Right lobe of liver (tissue), 6 donors: ENCODE measurements around the gene SLC9B1. TPM values are rescaled to one million over a fixed set of nuclear protein-coding genes. Genes with fewer than 3 reads are reported as not detected.

Source experiments
- ATAC-seq, 4 donors: fragments of 200-7000 bp; cut with Tn5 transposase; one replicate each; pipeline ENCODE4 v1.9.1; 2020; ENCODE audit warnings: mild to moderate bottlenecking in 4 of 4, moderate library complexity in 4 of 4
- DNase-seq, 3 donors: peaks; one replicate each; pipeline ENCODE4 v3.0.0-alpha.2; 2020
- H3K27ac ChIP-seq, 3 donors: fragments of 200-600 bp; one replicate each; pipeline ENCODE4 v1.8.0; 2022
- H3K27me3 ChIP-seq, 2 donors: fragments of 200-600 bp; one replicate each; pipeline ENCODE4 v1.8.0; 2022
- H3K36me3 ChIP-seq, 4 donors: fragments of 200-600 bp; sonication (generic) in 1 of 4; one replicate each; pipeline versions ENCODE4 v1.5.1 to v1.8.0; 2017 to 2022; ENCODE audit warnings: control low read depth in 1 of 4
- H3K4me1 ChIP-seq, 4 donors: fragments of 200-600 bp; sonication (generic) in 1 of 4; one replicate each; pipeline versions ENCODE4 v1.5.1 to v1.8.0; 2017 to 2022; ENCODE audit warnings: control low read depth in 1 of 4
- H3K4me3 ChIP-seq, 3 donors: fragments of 200-600 bp; one replicate each; pipeline ENCODE4 v1.8.0; 2022
- H3K9me3 ChIP-seq, 4 donors: fragments of 200-600 bp; sonication (generic) in 1 of 4; one replicate each; pipeline versions ENCODE4 v1.5.1 to v1.8.0; 2017 to 2022; ENCODE audit warnings: control low read depth in 1 of 4
- POLR2A ChIP-seq: fragments of 450-650 bp; IDR thresholded peaks from one replicate; pipeline ENCODE4 v1.6.1; 2017; ENCODE audit warnings: antibody characterized with exemption, mild to moderate bottlenecking
- WGBS: methylation state at CpG from one replicate; pipeline ENCODE4 v1.1.6; 2018; ENCODE audit warnings: low coverage, low lambda C conversion rate; ENCODE audit not compliant: insufficient coverage; ENCODE audit errors: missing lambda C conversion rate; 5-methylcytosine and 5-hydroxymethylcytosine counted together
- intact Hi-C, 2 donors: fragments of 100-400 bp; cut with DNase I; formaldehyde crosslinking; loops; one replicate each; pipeline versions ENCODE4 v1.11.2 to v1.14.1; 2022
- total RNA-seq, 6 experiments: library from RNA; depleted of rRNA in 2 of 6; stranded (reverse); fragments of >200 nt in 2 of 6; fragmentation: NEBNext Ultra II Directional in 3 of 6; extraction: Animal tissue kit (Norgen Biotek cat#: 25700) in 3 of 6; gene quantifications; one replicate each; pipeline versions ENCODE4 v1.1.0 to v1.2.4, GENCODE V29; 2016 to 2023
- TF ChIP-seq, protein P1 (sequence below), 4 donors: fragments of 200-600 bp in 3 of 4; fragments of 450-650 bp in 1 of 4; IDR thresholded peaks; one replicate each; pipeline versions ENCODE4 v1.5.1 to v1.8.0; 2016 to 2022; ENCODE audit warnings: antibody characterized with exemption in 4 of 4, mild to moderate bottlenecking in 2 of 4
- donor health status: DM: no; HTN: yes; CAD: no.
- donor health status: DM: no; HTN: no; CAD: no.
- donor health status: DM: no; HTN: no; CAD: no.
- donor health status: DM: no; HTN: yes; CAD: no.
- donor health status: DM: no; HTN: yes; CAD: no.

Gene SLC9B1
- total RNA-seq, 6 experiments from 2014 or later: 0.24 to 0.56 (median 0.51) TPM; not detected in 2

DNA sequence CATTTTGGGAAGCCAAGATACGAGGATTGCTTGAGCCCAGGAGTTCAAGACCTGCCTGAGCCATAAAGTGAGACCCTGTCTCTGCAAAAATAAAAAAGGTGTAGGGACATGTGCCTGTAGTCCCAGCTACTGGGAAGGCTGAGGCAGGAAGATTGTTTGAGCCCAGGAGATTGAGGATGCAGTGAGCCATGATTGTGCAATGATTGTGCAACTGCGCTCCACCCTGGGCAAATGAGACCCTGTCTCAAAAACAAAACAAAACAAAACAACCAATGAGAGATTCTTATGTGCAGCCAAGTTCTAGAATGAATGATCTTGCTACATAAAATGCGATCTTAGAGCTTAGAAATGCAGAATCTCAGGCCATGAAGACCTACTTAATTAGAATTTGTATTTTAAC, 34.5 kb upstream of the SLC9B1 start:
- Histone ChIP-seq H3K4me1 (peaks cover 0 to 13% (median under 1%) of the 10 kb centered on the region in 4 donors), H3K27me3 (no peaks in the 10 kb centered on the region), H3K36me3 (peaks cover 0 to 10% (median 4%) of the 10 kb centered on the region in 4 donors), H3K9me3 (no peaks in the 10 kb centered on the region), H3K27ac (peak overlapping the region in 1 of 3 donors; percentile 1), H3K4me3 (no peak overlapping the region)
- ATAC-seq (peak; percentile 50 to 93 (median 80)), DNase-seq (peak in 2 of 3 donors; percentile 32 to 58)
- TF ChIP-seq, protein P1, sequence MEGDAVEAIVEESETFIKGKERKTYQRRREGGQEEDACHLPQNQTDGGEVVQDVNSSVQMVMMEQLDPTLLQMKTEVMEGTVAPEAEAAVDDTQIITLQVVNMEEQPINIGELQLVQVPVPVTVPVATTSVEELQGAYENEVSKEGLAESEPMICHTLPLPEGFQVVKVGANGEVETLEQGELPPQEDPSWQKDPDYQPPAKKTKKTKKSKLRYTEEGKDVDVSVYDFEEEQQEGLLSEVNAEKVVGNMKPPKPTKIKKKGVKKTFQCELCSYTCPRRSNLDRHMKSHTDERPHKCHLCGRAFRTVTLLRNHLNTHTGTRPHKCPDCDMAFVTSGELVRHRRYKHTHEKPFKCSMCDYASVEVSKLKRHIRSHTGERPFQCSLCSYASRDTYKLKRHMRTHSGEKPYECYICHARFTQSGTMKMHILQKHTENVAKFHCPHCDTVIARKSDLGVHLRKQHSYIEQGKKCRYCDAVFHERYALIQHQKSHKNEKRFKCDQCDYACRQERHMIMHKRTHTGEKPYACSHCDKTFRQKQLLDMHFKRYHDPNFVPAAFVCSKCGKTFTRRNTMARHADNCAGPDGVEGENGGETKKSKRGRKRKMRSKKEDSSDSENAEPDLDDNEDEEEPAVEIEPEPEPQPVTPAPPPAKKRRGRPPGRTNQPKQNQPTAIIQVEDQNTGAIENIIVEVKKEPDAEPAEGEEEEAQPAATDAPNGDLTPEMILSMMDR (IDR thresholded peaks at IDR 0.05): no peak
- no peak for TF ChIP-seq POLR2A
- WGBS: 61% methylated on average over 3 of the region's 3 CpGs
- intact Hi-C loops: no loop called here

DNA sequence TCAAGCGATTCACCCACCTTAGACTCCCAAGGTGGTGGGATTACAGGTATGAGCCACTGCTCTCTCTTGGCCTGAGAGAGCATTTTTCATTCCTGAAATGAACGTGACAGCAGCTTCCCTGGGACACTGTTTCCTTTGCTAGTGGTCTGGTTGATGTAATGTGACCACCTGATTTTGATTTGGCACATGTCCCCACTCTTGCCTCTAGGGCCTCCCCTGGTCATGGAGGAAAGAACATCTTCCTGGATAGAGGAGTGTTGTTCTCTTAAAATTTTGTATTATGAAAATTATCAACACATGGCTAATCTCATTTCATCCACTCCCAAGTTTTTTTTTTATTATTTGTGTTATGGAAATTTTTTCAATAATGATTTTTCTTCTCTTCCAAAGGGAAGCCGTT, 33.3 kb upstream of the SLC9B1 start:
- intact Hi-C loops: no loop called here
- TF ChIP-seq POLR2A: no peak
- TF ChIP-seq, protein P1 (IDR thresholded peaks at IDR 0.05): no peak
- WGBS: 100% methylated on average over 3 of the region's 3 CpGs
- no peaks in the 10 kb centered on the region for H3K9me3 ChIP-seq
- H3K27ac ChIP-seq: no peak overlapping the region
- peaks cover 0 to 19% (median 4%) of the 10 kb centered on the region in 4 donors for H3K36me3 ChIP-seq
- DNase-seq (no peak), ATAC-seq (no peak)
- peaks cover 0 to 8% (median 0%) of the 10 kb centered on the region in 4 donors for H3K4me1 ChIP-seq
- H3K27me3 ChIP-seq: no peaks in the 10 kb centered on the region
- no peak overlapping the region for H3K4me3 ChIP-seq

DNA sequence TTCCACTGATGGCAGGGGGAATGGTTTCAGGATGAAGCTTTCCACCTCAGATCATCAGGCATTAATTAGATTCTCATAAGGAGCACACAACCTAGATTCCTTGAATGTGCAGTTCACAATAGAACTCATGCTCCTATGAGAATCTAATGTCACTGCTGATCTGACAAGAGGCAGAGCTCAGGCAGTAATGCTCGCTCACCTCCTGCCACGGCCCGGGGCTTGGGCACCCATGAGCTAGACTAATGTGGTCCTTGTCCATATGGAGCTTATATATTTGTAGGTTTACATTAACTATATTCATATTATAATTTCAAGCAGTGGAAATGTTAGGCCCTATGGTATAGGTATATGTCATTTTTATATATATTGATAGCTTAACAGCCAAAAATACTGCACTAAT, 32.6 kb upstream of the SLC9B1 start:
- intact Hi-C loops: no loop called here
- ATAC-seq: no peak
- Histone ChIP-seq H3K4me1 (peaks cover 0 to 8% (median 0%) of the 10 kb centered on the region in 4 donors), H3K9me3 (no peaks in the 10 kb centered on the region), H3K4me3 (no peak overlapping the region), H3K27ac (no peak overlapping the region), H3K36me3 (peaks cover 0 to 19% (median 4%) of the 10 kb centered on the region in 4 donors), H3K27me3 (no peaks in the 10 kb centered on the region)
- TF ChIP-seq, protein P1 (IDR thresholded peaks at IDR 0.05): no peak
- no peak for TF ChIP-seq POLR2A
- no peak for DNase-seq
- 100% methylated on average over 3 of the region's 3 CpGs for WGBS

DNA sequence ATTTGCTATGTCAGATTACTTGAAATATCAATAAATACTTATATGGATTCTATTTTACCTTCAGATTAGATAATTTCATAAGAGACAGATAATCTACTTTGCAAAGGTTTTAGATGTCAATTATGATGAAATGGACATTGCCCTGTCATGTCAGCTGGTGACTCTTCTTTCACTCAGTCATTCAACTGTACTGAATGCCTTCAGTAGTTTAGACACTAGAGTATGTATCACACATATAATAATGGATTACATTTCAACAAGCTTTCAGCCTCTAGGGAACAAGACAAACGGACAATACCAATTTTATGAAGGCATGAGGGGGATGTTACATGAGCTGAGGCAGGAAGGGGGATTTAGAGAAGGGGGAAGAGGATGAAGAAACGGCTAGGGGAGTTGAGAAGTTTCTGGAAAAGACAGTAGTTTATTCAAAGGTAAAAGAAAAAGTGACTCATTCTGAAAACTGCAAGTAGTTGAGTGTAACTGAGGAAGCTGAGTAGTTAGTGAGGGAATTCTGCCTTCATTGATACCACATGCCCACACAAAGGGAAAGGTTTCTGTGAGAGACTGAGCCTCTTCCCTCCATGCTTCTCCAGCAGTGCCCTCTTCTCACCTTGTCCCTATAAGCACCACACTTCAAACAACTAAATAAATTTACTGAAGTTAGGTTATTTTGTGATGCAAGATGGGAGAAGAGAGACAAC, 31.4 kb upstream of the SLC9B1 start:
- Histone ChIP-seq H3K9me3 (no peaks in the 10 kb centered on the region), H3K27ac (no peak overlapping the region), H3K4me3 (no peak overlapping the region), H3K27me3 (no peaks in the 10 kb centered on the region), H3K4me1 (peaks cover 0 to 8% (median 0%) of the 10 kb centered on the region in 4 donors), H3K36me3 (peaks cover 0 to 19% (median 4%) of the 10 kb centered on the region in 4 donors)
- 75% methylated on average over 2 of the region's 2 CpGs for WGBS
- DNase-seq: no peak
- peak in 1 of 4 donors; percentile 11 for ATAC-seq
- intact Hi-C loops: no loop called here
- no peak for TF ChIP-seq POLR2A
- TF ChIP-seq, protein P1 (IDR thresholded peaks at IDR 0.05): no peak
